ENCODE data around the gene SAXO2.
"Not testable (repeated sequence)": the region's sequence is repeated elsewhere in the genome, so short reads cannot be mapped to it uniquely, and the experiment has no call there.

The SAXO2 gene

GRCh38 chr15:82288202-82288601, 25.6 kb downstream of the SAXO2 start:
- not testable (repeated sequence) for FAIRE-seq

GRCh38 chr15:82292271-82292670, 29.7 kb downstream of the SAXO2 start:
- FAIRE-seq, result no peak

GRCh38 chr15:82294061-82294690, 31.6 kb downstream of the SAXO2 start:
- no peak for FAIRE-seq

- no peak for FAIRE-seq
These were observed 34.9 kb downstream of the SAXO2 start for GRCh38 chr15:82297546-82297945.

GRCh38 chr15:82298032-82298431, 35.4 kb downstream of the SAXO2 start:
- no peak for FAIRE-seq

GRCh38 chr15:82298520-82298919, 35.9 kb downstream of the SAXO2 start:
- FAIRE-seq, result no peak

GRCh38 chr15:82299511-82299914, 36.9 kb downstream of the SAXO2 start:
- not testable (repeated sequence) for FAIRE-seq

- not testable (repeated sequence) for FAIRE-seq
These were observed 37.7 kb downstream of the SAXO2 start for GRCh38 chr15:82300326-82300725.

- FAIRE-seq, result no peak
These were observed 38.3 kb downstream of the SAXO2 start for GRCh38 chr15:82300883-82301282.

- FAIRE-seq, result no peak
These were observed 38.8 kb downstream of the SAXO2 start for GRCh38 chr15:82301296-82302016.

GRCh38 chr15:82303956-82304777, 41.5 kb downstream of the SAXO2 start:
- no peak for FAIRE-seq

GRCh38 chr15:82304778-82305090, 42.1 kb downstream of the SAXO2 start:
- FAIRE-seq, result no peak

- FAIRE-seq, result no peak
These were observed 43.0 kb downstream of the SAXO2 start for GRCh38 chr15:82305621-82306048.

GRCh38 chr15:82306791-82307713, 44.4 kb downstream of the SAXO2 start:
- FAIRE-seq, result no peak

GRCh38 chr15:82307714-82308081, 45.1 kb downstream of the SAXO2 start:
- no peak for FAIRE-seq

- FAIRE-seq, result no peak
These were observed 47.2 kb downstream of the SAXO2 start for GRCh38 chr15:82309802-82310201.

- FAIRE-seq, result not testable (repeated sequence)
These were observed 48.7 kb downstream of the SAXO2 start for GRCh38 chr15:82311321-82311720.

GRCh38 chr15:82312586-82313349, 50.1 kb downstream of the SAXO2 start:
- FAIRE-seq, result no peak

GRCh38 chr15:82313446-82313845, 50.8 kb downstream of the SAXO2 start:
- no peak for FAIRE-seq

GRCh38 chr15:82313951-82314768, 51.5 kb downstream of the SAXO2 start:
- not testable (repeated sequence) for FAIRE-seq

Data from colon (tissue), 2 donors.